Astrocyte (in vitro differentiated cells and primary cell): ENCODE measurements around the gene ELMOD3. TPM values are rescaled to one million over a fixed set of nuclear protein-coding genes. Genes with fewer than 3 reads are reported as not detected.
"Not testable (repeated sequence)": the region's sequence is repeated elsewhere in the genome, so short reads cannot be mapped to it uniquely, and the experiment has no call there.

Experiments
- DNase-seq: peaks from one replicate; pipeline ENCODE4 v3.0.0-alpha.2; 2010; ENCODE audit warnings: low read depth
- FAIRE-seq: peaks from 2 replicates; lab custom pipeline; 2011; peaks lifted over from hg19 to GRCh38; lab: Jason Lieb, UNC
- H2AFZ ChIP-seq: 2 replicates; pipeline ENCODE4 v1.6.0; 2012; ENCODE audit warnings: low read depth, low read length, inconsistent platforms
- H3K27ac ChIP-seq: 2 replicates; pipeline ENCODE4 v1.5.1; 2011; ENCODE audit warnings: low read depth, low read length, inconsistent platforms
- H3K27me3 ChIP-seq: 2 replicates; pipeline ENCODE4 v1.6.0; 2011; ENCODE audit warnings: low read length, inconsistent platforms; ENCODE audit not compliant: insufficient read depth
- H3K36me3 ChIP-seq: 2 replicates; pipeline ENCODE4 v1.5.1; 2011; ENCODE audit warnings: low read length, inconsistent platforms; ENCODE audit not compliant: insufficient read depth
- H3K4me1 ChIP-seq: 2 replicates; pipeline ENCODE4 v1.5.1; 2011; ENCODE audit warnings: low read length, inconsistent platforms; ENCODE audit not compliant: insufficient read depth
- H3K4me2 ChIP-seq: 2 replicates; pipeline ENCODE4 v1.6.0; 2012; ENCODE audit warnings: low read length, inconsistent platforms
- H3K4me3 ChIP-seq: 2 replicates; pipeline ENCODE4 v1.5.1; 2011; ENCODE audit warnings: low read depth, mild to moderate bottlenecking, low read length, inconsistent platforms; ENCODE audit not compliant: insufficient read depth
- H3K79me2 ChIP-seq: 2 replicates; pipeline ENCODE4 v1.6.0; 2012; ENCODE audit warnings: mild to moderate bottlenecking, low read length, inconsistent platforms; ENCODE audit not compliant: insufficient read depth
- H3K9ac ChIP-seq: 2 replicates; pipeline ENCODE4 v1.6.0; 2012; ENCODE audit warnings: mild to moderate bottlenecking, low read length, inconsistent platforms
- H3K9me3 ChIP-seq: 2 replicates; pipeline ENCODE4 v1.5.1; 2012; ENCODE audit warnings: low read depth, mild to moderate bottlenecking, low read length, inconsistent platforms; ENCODE audit not compliant: insufficient read depth
- H4K20me1 ChIP-seq: 2 replicates; pipeline ENCODE4 v1.6.0; 2012; ENCODE audit warnings: low read length, inconsistent platforms; ENCODE audit not compliant: insufficient read depth
- H3K27ac Mint-ChIP-seq: one replicate; pipeline ENCODE4 v1.8.0; 2021; ENCODE audit warnings: mild to moderate bottlenecking, mixed read lengths; ENCODE audit not compliant: unreplicated experiment
- H3K27me3 Mint-ChIP-seq: one replicate; pipeline ENCODE4 v1.8.0; 2021; ENCODE audit warnings: low read depth, mixed read lengths; ENCODE audit not compliant: unreplicated experiment
- H3K36me3 Mint-ChIP-seq: one replicate; pipeline ENCODE4 v1.8.0; 2021; ENCODE audit warnings: low read depth, mixed read lengths; ENCODE audit not compliant: unreplicated experiment
- H3K4me1 Mint-ChIP-seq: one replicate; pipeline ENCODE4 v1.8.0; 2021; ENCODE audit warnings: low read depth, mixed read lengths; ENCODE audit not compliant: unreplicated experiment
- H3K4me3 Mint-ChIP-seq: one replicate; pipeline ENCODE4 v1.8.0; 2021; ENCODE audit warnings: mild to moderate bottlenecking, moderate library complexity, mixed read lengths; ENCODE audit not compliant: unreplicated experiment
- H3K9me3 Mint-ChIP-seq: one replicate; pipeline ENCODE4 v1.8.0; 2021; ENCODE audit warnings: mild to moderate bottlenecking, mixed read lengths; ENCODE audit not compliant: unreplicated experiment
- CTCF ChIP-seq: IDR thresholded peaks from 2 replicates; pipeline ENCODE4 v1.5.1; 2011; ENCODE audit warnings: low read depth, mild to moderate bottlenecking, inconsistent platforms, low read length, moderate library complexity; ENCODE audit not compliant: insufficient read depth
- EZH2 ChIP-seq: IDR thresholded peaks from 2 replicates; pipeline ENCODE4 v1.6.1; 2012; ENCODE audit warnings: mild to moderate bottlenecking, low read length, inconsistent platforms; ENCODE audit not compliant: insufficient read depth
- total RNA-seq: library from RNA; stranded (reverse); gene quantifications from 2 replicates; pipeline ENCODE4 v1.2.1, GENCODE V29; 2021

ELMOD3 gene
- total RNA-seq, 1 donor from 2014 or later = 11.7 TPM

GRCh38 chr2:85330839-85331636 is 23.5 kb upstream of the ELMOD3 start:
- TF ChIP-seq CTCF = no peak
- no peak for TF ChIP-seq EZH2
- peaks cover 15% of the 10 kb centered on the region for H4K20me1 ChIP-seq

GRCh38 chr2:85333877-85334276 is 20.7 kb upstream of the ELMOD3 start:
- H4K20me1 ChIP-seq, H3K27me3 ChIP-seq, H3K9me3 Mint-ChIP-seq, DNase-seq, H3K9me3 ChIP-seq, H3K27ac Mint-ChIP-seq, H3K79me2 ChIP-seq, H3K4me1 Mint-ChIP-seq, H3K9ac ChIP-seq, H3K4me3 ChIP-seq, H3K27me3 Mint-ChIP-seq, H3K4me2 ChIP-seq, FAIRE-seq, H3K36me3 ChIP-seq, H3K36me3 Mint-ChIP-seq, H3K4me1 ChIP-seq, H3K27ac ChIP-seq, H2AFZ ChIP-seq, H3K4me3 Mint-ChIP-seq: not testable (repeated sequence)

More at GRCh38 chr2:85330839-85331636, 23.5 kb upstream of the ELMOD3 start:
- Histone ChIP-seq H3K27ac (no peak overlapping the region), H2AFZ (no peak overlapping the region), H3K9me3 (no peaks in the 10 kb centered on the region), H3K27me3 (no peaks in the 10 kb centered on the region), H3K4me3 (no peak overlapping the region), H3K79me2 (peaks cover 15% of the 10 kb centered on the region), H3K4me2 (no peak overlapping the region), H3K36me3 (no peaks in the 10 kb centered on the region), H3K9ac (no peak overlapping the region), H3K4me1 (peaks cover under 1% of the 10 kb centered on the region)
- no peaks in the 10 kb centered on the region for H3K36me3 Mint-ChIP-seq
- peaks cover 2% of the 10 kb centered on the region for H3K9me3 Mint-ChIP-seq
- H3K27ac Mint-ChIP-seq = no peak overlapping the region
- FAIRE-seq (no peak), DNase-seq (no peak)
- peaks cover 10% of the 10 kb centered on the region for H3K4me1 Mint-ChIP-seq
- H3K27me3 Mint-ChIP-seq = no peaks in the 10 kb centered on the region
- H3K4me3 Mint-ChIP-seq = no peak overlapping the region

- Histone ChIP-seq H3K9ac (no peak overlapping the region), H3K79me2 (no peaks in the 10 kb centered on the region), H3K27me3 (peaks cover 4% of the 10 kb centered on the region), H3K9me3 (no peaks in the 10 kb centered on the region), H4K20me1 (no peaks in the 10 kb centered on the region), H3K4me2 (no peak overlapping the region), H3K36me3 (no peaks in the 10 kb centered on the region), H3K27ac (no peak overlapping the region), H2AFZ (no peak overlapping the region), H3K4me3 (no peak overlapping the region), H3K4me1 (no peaks in the 10 kb centered on the region)
- FAIRE-seq = no peak
- Mint-ChIP-seq H3K9me3 (peaks cover 2% of the 10 kb centered on the region), H3K4me1 (no peaks in the 10 kb centered on the region), H3K4me3 (no peak overlapping the region), H3K36me3 (no peaks in the 10 kb centered on the region), H3K27ac (no peak overlapping the region), H3K27me3 (no peaks in the 10 kb centered on the region)
- no peak for TF ChIP-seq CTCF
- no peak for TF ChIP-seq EZH2
- DNase-seq = no peak
Measured at GRCh38 chr2:85334928-85335327, 19.6 kb upstream of the ELMOD3 start.
